ENCODE measurements around the gene SEMA3F.

The SEMA3F gene

GRCh38 chr3:50139308-50139707 lies 15.8 kb upstream of the SEMA3F start:
- Histone ChIP-seq H3K9me2 (replicated peaks; ENCODE audit: insufficient read depth, low read length) (no peaks in the 10 kb centered on the region), H3K36me3 (replicated peaks; ENCODE audit: insufficient read depth, low read length) (no peaks in the 10 kb centered on the region), H2AFZ (ENCODE audit: low read length) (no peak overlapping the region), H3K4me2 (ENCODE audit: low read depth, low read length) (no peak overlapping the region), H3K4me3 (ENCODE audit: low read length) (no peak overlapping the region), H3K27me3 (replicated peaks; ENCODE audit: insufficient read depth, low read length) (peaks cover 45% of the 10 kb centered on the region), H3K4me1 (ENCODE audit: low read length) (no peaks in the 10 kb centered on the region), H3K27ac (ENCODE audit: low read length) (no peak overlapping the region), H3K9me3 (replicated peaks; ENCODE audit: insufficient read depth, low read length) (no peaks in the 10 kb centered on the region), H3K79me2 (ENCODE audit: low read length) (no peaks in the 10 kb centered on the region), H4K20me1 (ENCODE audit: insufficient read depth, low read length) (no peaks in the 10 kb centered on the region), H3F3A (ENCODE audit: insufficient read depth, low read length) (no peaks in the 10 kb centered on the region), H3K9ac (ENCODE audit: low read length) (no peak overlapping the region)
- no peak for DNase-seq
- TF ChIP-seq EZH2phosphoT487 (IDR thresholded peaks at IDR 0.05; ENCODE audit: low read length) (no peak), CTCF (IDR thresholded peaks at IDR 0.05; ENCODE audit: low read length) (no peak), EZH2 (optimal IDR thresholded peaks at IDR 0.05; ENCODE audit: low read depth, low read length) (no peak)

- H3K4me3 ChIP-seq (ENCODE audit: low read length): no peak overlapping the region
- H3K36me3 ChIP-seq (replicated peaks; ENCODE audit: insufficient read depth, low read length): no peaks in the 10 kb centered on the region
- no peak for TF ChIP-seq EZH2 (optimal IDR thresholded peaks at IDR 0.05; ENCODE audit: low read depth, low read length)
- TF ChIP-seq EZH2phosphoT487 (IDR thresholded peaks at IDR 0.05; ENCODE audit: low read length): no peak
- TF ChIP-seq CTCF (IDR thresholded peaks at IDR 0.05; ENCODE audit: low read length): no peak
- H3K79me2 ChIP-seq (ENCODE audit: low read length): no peaks in the 10 kb centered on the region
- no peak overlapping the region for H3K27ac ChIP-seq (ENCODE audit: low read length)
- no peaks in the 10 kb centered on the region for H3K9me2 ChIP-seq (replicated peaks; ENCODE audit: insufficient read depth, low read length)
- H3K9ac ChIP-seq (ENCODE audit: low read length): no peak overlapping the region
- H3K4me1 ChIP-seq (ENCODE audit: low read length): no peaks in the 10 kb centered on the region
- H4K20me1 ChIP-seq (ENCODE audit: insufficient read depth, low read length): no peaks in the 10 kb centered on the region
- H3K4me2 ChIP-seq (ENCODE audit: low read depth, low read length): no peak overlapping the region
- H3F3A ChIP-seq (ENCODE audit: insufficient read depth, low read length): no peaks in the 10 kb centered on the region
- DNase-seq: no peak
- peaks cover 45% of the 10 kb centered on the region for H3K27me3 ChIP-seq (replicated peaks; ENCODE audit: insufficient read depth, low read length)
- no peak overlapping the region for H2AFZ ChIP-seq (ENCODE audit: low read length)
- H3K9me3 ChIP-seq (replicated peaks; ENCODE audit: insufficient read depth, low read length): no peaks in the 10 kb centered on the region
Measured at GRCh38 chr3:50139718-50140423, 15.3 kb upstream of the SEMA3F start.

GRCh38 chr3:50140990-50141389 lies 14.1 kb upstream of the SEMA3F start:
- Histone ChIP-seq H3K27ac (ENCODE audit: low read length) (no peak overlapping the region), H3K27me3 (replicated peaks; ENCODE audit: insufficient read depth, low read length) (peaks cover 45% of the 10 kb centered on the region), H3F3A (ENCODE audit: insufficient read depth, low read length) (no peaks in the 10 kb centered on the region), H3K9me3 (replicated peaks; ENCODE audit: insufficient read depth, low read length) (no peaks in the 10 kb centered on the region), H3K79me2 (ENCODE audit: low read length) (no peaks in the 10 kb centered on the region), H3K36me3 (replicated peaks; ENCODE audit: insufficient read depth, low read length) (no peaks in the 10 kb centered on the region), H2AFZ (ENCODE audit: low read length) (no peak overlapping the region), H4K20me1 (ENCODE audit: insufficient read depth, low read length) (no peaks in the 10 kb centered on the region), H3K9me2 (replicated peaks; ENCODE audit: insufficient read depth, low read length) (no peaks in the 10 kb centered on the region), H3K4me3 (ENCODE audit: low read length) (no peak overlapping the region), H3K4me2 (ENCODE audit: low read depth, low read length) (no peak overlapping the region), H3K9ac (ENCODE audit: low read length) (no peak overlapping the region), H3K4me1 (ENCODE audit: low read length) (no peaks in the 10 kb centered on the region)
- TF ChIP-seq CTCF (IDR thresholded peaks at IDR 0.05; ENCODE audit: low read length) (no peak), EZH2phosphoT487 (IDR thresholded peaks at IDR 0.05; ENCODE audit: low read length) (no peak), EZH2 (optimal IDR thresholded peaks at IDR 0.05; ENCODE audit: low read depth, low read length) (no peak)
- no peak for DNase-seq
